Fibroblast of lung (primary cell): ENCODE data around the gene CCR7. TPM values are rescaled to one million over a fixed set of nuclear protein-coding genes. Genes with fewer than 3 reads are reported as not detected.
A peak's percentile ranks its signal among the peaks of the same experiment; 100 is the strongest.

Experiments
- DNase-seq, 2 donors: peaks; one replicate each; pipeline versions ENCODE4 v3.0.0 to v3.0.0-alpha.2; 2010; ENCODE audit warnings: low read depth in 2 of 2
- H2AFZ ChIP-seq: 2 replicates; pipeline ENCODE4 v1.5.1; 2012; ENCODE audit warnings: low read length, control low read depth, inconsistent platforms
- H3K27ac ChIP-seq: 2 replicates; pipeline ENCODE4 v1.5.1; 2011; ENCODE audit warnings: low read length, control low read depth; ENCODE audit not compliant: insufficient read depth
- H3K27me3 ChIP-seq: 2 replicates; pipeline ENCODE4 v1.5.1; 2011; ENCODE audit warnings: mild to moderate bottlenecking, low read length; ENCODE audit not compliant: control insufficient read depth, insufficient read depth
- H3K36me3 ChIP-seq: 2 replicates; pipeline ENCODE4 v1.5.1; 2011; ENCODE audit warnings: low read length; ENCODE audit not compliant: control insufficient read depth, insufficient read depth
- H3K4me1 ChIP-seq: 2 replicates; pipeline ENCODE4 v1.5.1; 2011; ENCODE audit warnings: low read length; ENCODE audit not compliant: control insufficient read depth, insufficient read depth; ENCODE audit errors: extremely low read depth
- H3K4me2 ChIP-seq: 2 replicates; pipeline ENCODE4 v1.5.1; 2011; ENCODE audit warnings: low read length, control low read depth; ENCODE audit not compliant: insufficient read depth; ENCODE audit errors: extremely low read depth
- H3K4me3 ChIP-seq, 4 experiments: fragments of 200-600 bp in 1 of 4; sonication (generic) in 1 of 4; replicated peaks in 1 of 4; 2 replicates each; pipeline ENCODE4 v1.5.1; 2011 to 2016; ENCODE audit warnings: low read length in 4 of 4, low read depth in 3 of 4, mild to moderate bottlenecking in 3 of 4, control low read depth in 2 of 4, inconsistent platforms in 1 of 4, mixed read lengths in 1 of 4; ENCODE audit not compliant: insufficient read depth in 1 of 4; ENCODE audit errors: control extremely low read depth in 1 of 4
- H3K79me2 ChIP-seq: 2 replicates; pipeline ENCODE4 v1.5.1; 2012; ENCODE audit warnings: mild to moderate bottlenecking, low read length, inconsistent platforms; ENCODE audit not compliant: control insufficient read depth, insufficient read depth
- H3K9ac ChIP-seq: 2 replicates; pipeline ENCODE4 v1.5.1; 2011; ENCODE audit warnings: mild to moderate bottlenecking, low read length, control low read depth; ENCODE audit not compliant: insufficient read depth
- H3K9me3 ChIP-seq: 2 replicates; pipeline ENCODE4 v1.5.1; 2012; ENCODE audit warnings: low read depth, low read length; ENCODE audit not compliant: control insufficient read depth, insufficient read depth
- H4K20me1 ChIP-seq: 2 replicates; pipeline ENCODE4 v1.5.1; 2011; ENCODE audit warnings: low read length; ENCODE audit not compliant: control insufficient read depth, insufficient read depth; ENCODE audit errors: extremely low read depth
- EZH2 ChIP-seq: IDR thresholded peaks from 2 replicates; pipeline ENCODE4 v1.5.1; 2012; ENCODE audit warnings: low read length, control low read depth, mild to moderate bottlenecking; ENCODE audit errors: missing control alignments
- polyA plus RNA-seq, 2 donors: library from polyadenylated mRNA; depleted of rRNA in 1 of 2; stranded (reverse) in 1 of 2; unstranded in 1 of 2; fragments of >200 nt; gene quantifications; 2 replicates each; pipeline ENCODE4 v1.2.1, GENCODE V29; 2011 to 2012; ENCODE audit warnings: missing spikeins in 1 of 2
- total RNA-seq: library from RNA; depleted of rRNA; stranded (reverse); fragments of >200 nt; gene quantifications from 2 replicates; pipeline ENCODE4 v1.2.1, GENCODE V29; 2014
- TF ChIP-seq, protein P1 (sequence below), 2 donors: IDR thresholded peaks in 1 of 2; conservative IDR thresholded peaks in 1 of 2; 1 replicate in 1 of 2; 2 replicates in 1 of 2; pipeline ENCODE4 v1.5.1; 2011 to 2012; ENCODE audit warnings: low read length in 2 of 2, control low read depth in 1 of 2, inconsistent platforms in 1 of 2, low read depth in 1 of 2, mild to moderate bottlenecking in 1 of 2

Gene CCR7
- total and polyA plus RNA-seq, 2 donors (not counting 1 experiment from before 2014, with no cell fraction given): under 0.01 to 0.10 TPM

DNA sequence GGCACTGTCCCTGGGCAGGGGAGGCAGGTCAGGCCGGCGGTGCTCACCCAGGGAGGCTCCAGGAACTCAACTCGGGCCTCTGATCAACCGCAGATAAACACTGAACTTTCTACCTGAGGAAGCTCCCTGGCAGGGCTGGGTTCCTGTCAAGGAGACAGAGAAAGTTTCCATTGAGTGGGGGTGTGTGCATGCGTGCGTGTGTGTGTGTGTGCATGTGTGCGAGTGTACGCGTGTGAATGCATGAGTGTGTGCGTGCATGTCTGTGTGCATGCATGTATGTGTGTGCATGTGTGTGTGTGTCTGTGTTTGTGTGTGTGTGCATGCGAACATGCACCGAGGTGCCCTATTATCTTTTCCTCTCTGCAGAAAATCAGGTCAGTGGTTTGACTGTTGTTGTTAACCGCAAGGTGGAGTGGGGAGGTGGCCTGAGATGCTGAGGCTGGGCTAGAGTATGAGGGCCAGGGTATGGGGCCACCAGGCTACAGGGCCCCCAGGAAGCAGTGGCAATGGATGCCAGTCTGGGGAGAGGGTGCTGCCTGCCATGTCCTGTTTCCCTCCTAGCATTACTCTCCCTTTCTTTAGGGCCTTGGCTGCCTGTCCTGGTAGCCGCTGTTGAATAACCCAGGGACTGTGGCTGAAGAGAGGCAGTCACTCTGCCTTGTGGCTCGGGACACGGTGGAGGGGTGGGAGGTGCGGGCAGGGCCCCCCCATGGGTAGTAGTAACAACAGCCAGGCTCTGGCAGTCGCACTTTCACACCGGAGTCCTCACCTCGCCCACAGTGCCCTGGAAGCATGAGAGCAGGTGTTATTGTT, 24.0 kb downstream of the CCR7 start:
- H3K9ac ChIP-seq: peak overlapping the region; percentile 65
- H3K27ac ChIP-seq: peak overlapping the region; percentile 97

DNA sequence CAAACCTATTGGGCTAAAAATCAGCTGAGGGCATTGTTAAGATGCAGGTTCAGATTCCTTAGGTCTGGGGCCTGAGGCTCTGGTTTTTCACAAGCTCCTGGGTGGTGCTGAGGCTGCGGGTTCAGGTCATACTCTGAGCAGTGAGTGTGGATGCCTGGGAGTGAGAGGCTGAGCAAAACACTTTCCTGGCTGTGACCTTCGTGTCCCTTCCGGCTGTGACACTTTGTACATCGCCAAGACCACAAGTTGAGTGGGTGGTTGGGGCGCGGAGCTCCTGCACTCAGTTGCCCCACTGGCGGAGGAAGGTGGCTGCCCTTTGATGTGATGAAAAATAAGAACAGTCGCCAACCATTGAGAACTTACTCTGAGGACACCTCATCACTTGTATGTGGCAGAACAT, 24.8 kb downstream of the CCR7 start:
- Histone ChIP-seq H3K79me2 (no peaks in the 10 kb centered on the region), H3K4me2 (no peak overlapping the region), H3K27ac (no peak overlapping the region), H2AFZ (no peak overlapping the region), H3K4me3 (no peak overlapping the region), H3K9ac (no peak overlapping the region), H3K9me3 (no peaks in the 10 kb centered on the region), H3K4me1 (peaks cover 27% of the 10 kb centered on the region), H3K27me3 (no peaks in the 10 kb centered on the region), H3K36me3 (no peaks in the 10 kb centered on the region), H4K20me1 (no peaks in the 10 kb centered on the region)
- no peak for DNase-seq
- no peak for TF ChIP-seq EZH2
- TF ChIP-seq, protein P1, sequence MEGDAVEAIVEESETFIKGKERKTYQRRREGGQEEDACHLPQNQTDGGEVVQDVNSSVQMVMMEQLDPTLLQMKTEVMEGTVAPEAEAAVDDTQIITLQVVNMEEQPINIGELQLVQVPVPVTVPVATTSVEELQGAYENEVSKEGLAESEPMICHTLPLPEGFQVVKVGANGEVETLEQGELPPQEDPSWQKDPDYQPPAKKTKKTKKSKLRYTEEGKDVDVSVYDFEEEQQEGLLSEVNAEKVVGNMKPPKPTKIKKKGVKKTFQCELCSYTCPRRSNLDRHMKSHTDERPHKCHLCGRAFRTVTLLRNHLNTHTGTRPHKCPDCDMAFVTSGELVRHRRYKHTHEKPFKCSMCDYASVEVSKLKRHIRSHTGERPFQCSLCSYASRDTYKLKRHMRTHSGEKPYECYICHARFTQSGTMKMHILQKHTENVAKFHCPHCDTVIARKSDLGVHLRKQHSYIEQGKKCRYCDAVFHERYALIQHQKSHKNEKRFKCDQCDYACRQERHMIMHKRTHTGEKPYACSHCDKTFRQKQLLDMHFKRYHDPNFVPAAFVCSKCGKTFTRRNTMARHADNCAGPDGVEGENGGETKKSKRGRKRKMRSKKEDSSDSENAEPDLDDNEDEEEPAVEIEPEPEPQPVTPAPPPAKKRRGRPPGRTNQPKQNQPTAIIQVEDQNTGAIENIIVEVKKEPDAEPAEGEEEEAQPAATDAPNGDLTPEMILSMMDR (conservative IDR thresholded peaks at IDR 0.05 in 1 of 2, IDR thresholded peaks at IDR 0.05 in 1 of 2; ENCODE audit: low read depth in 1 of 2, low read length in 2 of 2): no peak

More for the DNA sequence above, 24.0 kb downstream of the CCR7 start:
- H3K4me2 ChIP-seq: no peak overlapping the region
- H3K4me1 ChIP-seq: peaks cover 25% of the 10 kb centered on the region
- no peak overlapping the region for H2AFZ ChIP-seq
- H3K4me3 ChIP-seq: no peak overlapping the region
- no peaks in the 10 kb centered on the region for H3K9me3 ChIP-seq
- DNase-seq: no peak
- TF ChIP-seq EZH2: no peak
- TF ChIP-seq, protein P1 (conservative IDR thresholded peaks at IDR 0.05 in 1 of 2, IDR thresholded peaks at IDR 0.05 in 1 of 2; ENCODE audit: low read depth in 1 of 2, low read length in 2 of 2): no peak
- H3K27me3 ChIP-seq: no peaks in the 10 kb centered on the region
- H3K36me3 ChIP-seq: no peaks in the 10 kb centered on the region
- H3K79me2 ChIP-seq: no peaks in the 10 kb centered on the region
- H4K20me1 ChIP-seq: no peaks in the 10 kb centered on the region

DNA sequence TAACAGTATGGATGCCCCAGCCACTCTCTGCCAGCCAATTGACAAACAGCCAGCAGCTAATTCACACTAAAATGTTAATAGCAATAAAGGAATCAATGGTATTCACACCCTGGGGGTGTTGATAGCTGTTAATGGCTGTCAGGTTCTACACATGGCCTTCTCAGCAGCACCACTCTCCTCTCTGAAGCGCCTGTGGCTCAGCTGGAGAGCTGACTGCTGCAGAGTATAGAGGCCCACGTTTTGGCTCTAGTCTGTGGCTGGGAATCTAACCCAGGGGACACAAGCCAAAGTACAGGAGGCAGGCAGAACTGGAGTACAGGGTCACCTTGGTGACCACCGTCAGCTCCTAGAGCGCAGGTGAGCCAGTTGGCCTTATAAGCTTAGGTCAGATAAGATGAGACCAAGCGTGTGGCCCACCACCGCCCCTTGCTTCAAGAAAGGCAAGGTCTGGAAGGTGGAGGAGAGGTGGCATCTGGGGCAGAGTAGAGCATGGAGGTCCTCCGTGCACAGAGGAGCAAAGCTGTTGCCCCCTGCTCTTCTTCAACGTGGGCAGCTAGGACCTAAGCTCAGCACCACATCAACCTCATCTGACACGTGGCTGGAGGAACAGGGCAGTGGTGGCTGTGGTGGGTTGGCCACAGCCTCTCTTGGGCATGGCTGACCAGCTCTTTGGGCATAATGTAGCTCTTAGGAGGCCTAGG, 25.4 kb downstream of the CCR7 start:
- TF ChIP-seq, protein P1 (conservative IDR thresholded peaks at IDR 0.05 in 1 of 2, IDR thresholded peaks at IDR 0.05 in 1 of 2; ENCODE audit: low read depth in 1 of 2, low read length in 2 of 2): no peak

More for the DNA sequence above, 25.4 kb downstream of the CCR7 start:
- Histone ChIP-seq H3K27ac (no peak overlapping the region), H3K9me3 (no peaks in the 10 kb centered on the region), H3K4me1 (peaks cover 27% of the 10 kb centered on the region), H3K9ac (no peak overlapping the region), H3K36me3 (no peaks in the 10 kb centered on the region), H3K4me3 (no peak overlapping the region), H2AFZ (no peak overlapping the region), H3K4me2 (no peak overlapping the region), H3K27me3 (no peaks in the 10 kb centered on the region), H4K20me1 (no peaks in the 10 kb centered on the region), H3K79me2 (no peaks in the 10 kb centered on the region)
- DNase-seq: no peak
